HG02970 (cell line): ENCODE results near the gene CXADR.
"Not testable (repeated sequence)": the region's sequence is repeated elsewhere in the genome, so short reads cannot be mapped to it uniquely, and the experiment has no call there.

Experiments used
- ATAC-seq: cut with Tn5 transposase; IDR thresholded peaks from one replicate; pipeline ENCODE4 v1.9.1; 2021; ENCODE audit warnings: mild to moderate bottlenecking, moderate library complexity, moderate number of reproducible peaks; ENCODE audit not compliant: unreplicated experiment, low FRiP score

CXADR gene

DNA sequence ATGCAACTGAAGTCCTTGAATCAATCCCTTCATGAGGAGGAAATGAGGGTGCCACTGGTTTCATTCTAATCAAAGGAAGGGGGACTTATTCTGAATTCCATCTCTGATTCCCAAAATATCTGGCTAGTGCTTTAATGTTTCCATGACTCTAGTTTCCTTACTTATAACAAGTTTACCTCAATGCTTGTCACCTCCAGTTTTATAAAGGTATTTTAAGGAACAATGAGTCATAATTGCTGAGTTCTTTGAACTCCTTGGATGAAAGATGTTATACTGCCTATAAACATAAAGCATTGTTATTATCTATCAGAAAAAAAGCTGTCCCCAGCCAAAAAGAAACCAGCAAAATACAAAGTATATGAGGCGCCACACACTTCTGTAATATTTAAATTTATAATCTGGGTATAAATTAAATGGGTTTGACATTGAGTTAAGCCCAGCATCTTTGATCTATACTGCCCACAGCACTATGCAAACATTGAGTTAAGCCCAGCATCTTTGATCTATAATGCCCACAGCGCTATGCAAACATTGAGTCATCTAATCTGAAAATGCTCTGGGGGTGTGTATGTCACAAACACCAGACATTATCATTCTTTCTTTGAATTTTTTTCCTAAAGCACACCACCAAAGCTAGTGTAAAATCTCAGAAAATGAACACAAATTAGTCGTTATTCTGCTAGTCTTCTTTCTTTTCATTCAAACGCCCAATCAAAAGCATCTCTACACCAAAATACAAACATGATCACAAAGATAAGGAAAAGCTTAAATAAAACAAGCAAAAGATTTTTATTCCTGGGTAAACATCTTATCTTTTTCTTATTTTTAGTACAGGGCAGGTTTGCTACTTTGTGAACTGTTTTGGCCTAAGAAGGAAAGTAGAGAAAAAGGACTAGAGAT, 11.5 kb upstream of the CXADR start:
- no peak for ATAC-seq

DNA sequence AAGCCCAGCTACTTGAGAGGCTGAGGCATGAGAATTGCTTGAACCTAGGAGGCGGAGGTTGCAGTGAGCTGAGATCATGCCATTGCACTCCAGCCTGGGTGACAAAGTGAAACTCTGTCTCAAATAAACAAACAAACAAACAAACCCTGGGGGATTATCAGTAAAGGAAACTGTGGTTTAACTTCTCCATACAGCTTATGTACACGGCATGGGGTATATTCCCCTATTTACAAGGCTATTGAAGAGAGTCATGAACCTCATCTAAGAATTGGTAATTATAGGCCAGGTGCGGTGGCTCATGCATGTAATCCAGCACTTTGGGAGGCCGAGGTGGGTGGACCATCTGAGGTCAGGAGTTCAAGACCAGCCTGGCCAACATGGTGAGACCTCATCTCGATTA, 9.9 kb upstream of the CXADR start:
- ATAC-seq: not testable (repeated sequence)

DNA sequence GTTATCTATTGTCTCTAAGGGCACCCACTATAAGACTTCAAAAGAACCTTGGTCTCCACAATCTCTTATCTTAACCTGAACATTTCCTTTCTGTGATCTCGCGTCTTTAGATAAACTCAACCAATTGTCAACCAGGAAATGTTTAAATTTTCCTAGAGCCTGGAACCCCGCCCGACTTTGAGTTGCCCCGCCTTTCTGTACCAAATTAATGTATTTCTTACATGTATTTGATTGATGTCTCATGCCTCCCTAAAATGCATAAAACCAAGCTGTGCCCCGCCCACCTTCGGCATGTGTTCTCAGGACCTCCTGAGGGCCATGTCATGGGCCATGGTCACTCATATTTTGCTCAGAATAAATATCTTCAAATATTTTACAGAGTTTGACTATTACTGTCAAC, 5.9 kb upstream of the CXADR start:
- ATAC-seq: no peak

DNA sequence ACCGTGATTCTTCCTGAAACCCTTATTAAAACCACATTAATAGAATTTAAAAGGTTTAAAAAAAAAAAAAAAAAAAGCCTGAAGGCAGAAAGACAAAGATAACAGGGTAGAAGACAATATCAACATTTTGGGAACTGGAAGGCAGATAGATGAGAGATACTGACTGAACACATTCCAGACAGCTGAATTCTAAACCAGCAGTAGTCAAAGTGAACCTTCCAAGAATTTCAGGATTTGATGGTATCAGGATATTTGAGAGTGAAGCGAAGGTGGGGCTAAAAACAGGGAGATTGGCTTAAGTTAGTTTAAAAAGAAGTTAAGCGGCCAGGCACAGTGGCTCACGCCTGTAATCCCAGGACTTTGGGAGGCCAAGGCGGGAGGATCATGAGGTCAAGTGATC, 5.3 kb upstream of the CXADR start:
- no peak for ATAC-seq

DNA sequence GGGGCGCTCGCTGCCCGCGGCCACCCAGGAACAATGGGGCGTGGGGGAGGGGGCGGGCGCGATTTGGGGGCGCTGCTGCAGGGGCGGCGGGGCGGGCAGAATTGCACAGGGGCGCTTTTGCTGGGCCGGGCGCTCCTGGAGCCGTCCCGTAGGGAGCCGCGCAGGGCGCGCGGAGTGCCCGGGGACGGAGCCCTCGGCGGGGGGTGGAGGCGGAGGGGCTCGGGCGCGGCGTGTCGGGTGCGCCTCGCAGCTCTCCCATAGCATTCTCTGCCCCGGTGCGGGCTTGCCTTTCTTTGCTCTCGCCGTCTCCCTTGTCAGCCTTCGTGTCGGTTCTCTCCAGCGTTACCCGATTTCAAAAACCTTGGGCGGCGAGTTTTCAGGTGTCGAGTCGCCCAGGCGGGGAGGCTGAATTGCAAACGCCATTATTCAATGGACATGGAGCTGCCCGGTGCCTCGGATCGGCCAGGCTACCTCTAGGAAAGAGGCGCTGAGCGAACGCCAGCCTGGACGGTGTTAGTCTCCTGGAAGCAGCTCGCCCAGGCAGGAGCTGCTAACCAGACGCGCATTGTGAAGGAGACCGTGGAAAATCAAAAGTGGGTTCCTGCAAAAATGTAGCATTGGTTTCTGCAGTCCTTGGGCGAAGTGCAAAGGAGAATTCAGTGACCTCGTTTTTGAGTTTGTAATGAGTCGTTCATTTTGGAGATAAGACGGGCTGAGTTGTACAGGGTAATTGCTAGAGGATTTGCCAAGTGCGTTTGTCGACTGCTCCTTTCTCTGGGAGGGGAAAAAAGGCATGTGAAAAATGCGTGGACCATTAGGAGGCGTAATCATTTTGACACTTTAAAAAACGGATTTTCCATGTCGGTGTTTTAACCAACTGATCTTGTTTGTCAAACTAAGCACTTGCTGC, 626 bp downstream of the CXADR start:
- no peak for ATAC-seq

DNA sequence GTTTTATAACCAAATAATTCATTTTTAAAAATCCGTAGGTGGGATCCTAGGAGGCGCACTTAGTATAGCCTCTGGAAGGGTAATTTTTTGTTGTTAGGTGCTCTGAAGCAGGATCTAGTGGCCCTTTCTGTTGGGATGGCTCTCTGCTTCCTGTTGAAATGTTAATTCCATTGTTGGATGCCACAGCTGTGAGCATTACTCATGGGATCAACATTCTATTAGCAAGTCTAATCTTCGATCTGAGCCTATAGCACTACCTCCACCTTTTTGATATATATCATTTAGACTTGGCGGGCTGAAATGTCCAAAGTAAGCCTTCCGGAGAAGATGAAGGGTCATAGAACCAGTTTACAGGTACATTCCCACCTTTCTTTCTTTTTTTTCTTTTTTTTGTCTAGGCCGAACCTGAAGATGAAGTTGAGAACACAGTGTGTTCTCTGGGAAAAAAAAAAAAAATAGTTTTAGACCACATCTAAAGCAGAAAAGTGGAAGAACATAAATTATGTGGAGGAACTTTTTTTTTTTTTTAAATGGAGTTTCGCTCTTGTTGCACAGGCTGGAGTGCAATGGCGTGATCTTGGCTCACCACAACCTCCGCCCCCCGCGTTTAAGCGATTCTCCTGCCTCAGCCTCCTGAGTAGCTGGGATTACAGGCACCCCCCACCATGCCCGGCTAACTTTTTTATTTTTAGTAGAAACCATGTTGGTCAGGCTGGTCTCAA, 1.4 kb downstream of the CXADR start:
- no peak for ATAC-seq

DNA sequence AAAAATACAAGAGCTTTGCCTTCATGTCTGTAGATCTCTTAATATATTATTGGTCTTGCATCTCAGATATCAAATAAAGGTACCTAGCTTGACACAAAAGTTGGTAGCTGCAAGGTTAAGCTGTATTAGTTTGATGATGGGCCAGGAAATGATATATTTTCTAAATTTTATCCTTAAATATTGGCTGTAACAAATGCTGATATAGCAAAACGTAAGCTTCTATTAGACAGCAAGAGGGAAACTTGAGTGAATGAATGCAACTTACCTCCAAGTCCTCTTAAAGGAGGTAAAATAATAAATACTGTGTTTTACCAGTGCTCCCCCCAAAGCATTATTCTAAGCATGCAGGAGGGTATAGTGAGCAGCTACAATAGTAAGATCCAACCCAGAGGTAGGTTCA, 4.2 kb downstream of the CXADR start:
- ATAC-seq: not testable (repeated sequence)

DNA sequence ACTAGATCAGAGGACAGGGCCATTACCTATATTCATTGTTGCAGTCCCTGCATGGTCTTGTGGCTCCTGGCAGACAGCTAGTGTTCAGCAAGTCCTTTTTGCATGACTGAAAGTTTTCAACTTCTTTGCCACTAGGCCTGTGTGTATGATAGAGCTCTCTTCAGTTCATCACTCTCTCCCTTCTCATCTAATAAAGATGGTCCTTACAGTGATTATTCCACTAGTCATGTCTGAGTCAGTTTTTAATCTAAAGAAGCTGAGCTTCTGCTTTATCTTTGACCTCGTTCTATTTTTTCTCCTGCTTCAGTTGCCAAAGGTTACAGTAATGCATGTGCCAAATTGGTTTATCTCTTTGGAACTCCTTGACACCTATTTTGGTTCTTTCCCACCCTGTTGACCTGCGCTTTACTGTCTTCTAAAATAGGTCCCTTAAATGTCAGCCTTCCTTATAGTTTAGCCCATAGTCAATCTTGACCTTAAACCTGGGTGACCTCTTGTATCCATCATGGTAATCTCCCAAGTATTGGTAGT, 6.4 kb downstream of the CXADR start:
- ATAC-seq: no peak

DNA sequence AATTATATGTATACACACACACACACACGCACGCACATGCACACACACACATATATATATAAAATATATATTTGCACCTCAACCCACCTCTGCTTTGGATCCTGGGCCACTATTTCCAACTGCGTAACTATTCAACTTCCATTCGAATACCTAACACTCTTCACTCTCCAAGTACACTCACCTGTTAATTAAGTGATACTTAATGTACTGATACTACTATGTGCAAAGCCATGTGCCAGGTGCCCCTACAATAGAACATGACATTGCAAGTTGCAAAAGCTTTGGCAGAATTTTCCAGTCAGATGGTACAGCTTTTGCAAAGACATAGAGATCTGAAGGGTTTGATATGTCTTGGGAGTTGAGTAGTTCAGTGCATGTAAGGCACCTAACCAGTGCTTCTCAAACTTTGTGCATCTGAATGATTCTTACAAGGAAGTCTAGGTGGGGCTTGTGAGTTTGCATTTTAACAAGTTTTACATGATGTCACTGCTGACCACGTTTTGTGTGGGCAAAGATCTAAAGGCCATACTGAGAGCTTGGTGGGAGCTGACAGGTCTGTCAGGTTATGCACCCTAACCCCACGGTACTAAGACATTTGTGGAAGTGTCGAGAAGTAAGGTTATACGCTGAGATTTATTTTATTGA, 7.2 kb downstream of the CXADR start:
- no peak for ATAC-seq

DNA sequence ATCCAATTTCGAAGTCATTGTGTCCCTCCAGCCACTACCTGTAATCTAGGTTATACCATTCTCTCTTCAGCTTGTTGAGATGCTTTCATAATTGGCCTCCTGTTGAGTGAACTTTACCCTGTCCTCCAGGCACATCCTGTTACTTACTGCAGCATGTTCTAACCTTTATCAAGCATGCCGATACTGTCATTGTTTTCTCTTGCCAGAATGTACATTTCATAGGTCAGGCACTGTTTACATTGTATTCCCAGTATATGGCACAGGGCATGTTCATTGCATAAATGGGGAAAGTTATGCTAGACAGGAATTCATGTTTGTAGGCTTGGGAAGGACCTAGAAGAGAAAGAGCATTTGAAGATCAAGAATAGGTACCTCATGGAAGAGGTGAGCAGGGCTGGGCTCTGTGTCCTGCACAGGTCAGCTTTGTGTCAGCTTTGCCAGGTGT, 10.2 kb downstream of the CXADR start:
- no peak for ATAC-seq

DNA sequence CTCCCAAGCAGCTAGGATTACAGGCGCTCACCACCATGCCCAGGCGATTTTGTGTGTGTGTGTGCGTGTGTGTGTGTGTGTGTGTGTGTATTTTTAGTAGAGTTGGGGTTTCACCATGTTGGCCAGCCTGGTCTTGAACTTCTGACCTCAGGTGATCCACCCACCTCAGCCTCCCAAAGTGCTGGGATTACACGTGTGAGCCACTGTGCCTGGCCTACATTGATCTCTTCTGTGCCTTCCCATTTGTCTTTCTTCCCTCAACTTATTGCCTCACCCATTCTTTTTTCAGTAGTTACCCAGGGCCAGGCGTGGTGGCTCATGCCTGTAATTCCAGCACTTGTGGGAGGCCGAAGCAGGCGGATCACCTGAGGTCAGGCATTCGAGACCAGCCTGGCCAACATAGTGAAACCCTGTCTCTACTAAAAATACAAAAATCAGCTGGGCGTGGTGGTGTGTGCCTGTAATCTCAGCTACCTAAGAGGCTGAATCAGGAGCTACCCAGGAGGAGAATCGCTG, 11.2 kb downstream of the CXADR start:
- ATAC-seq: not testable (repeated sequence)

DNA sequence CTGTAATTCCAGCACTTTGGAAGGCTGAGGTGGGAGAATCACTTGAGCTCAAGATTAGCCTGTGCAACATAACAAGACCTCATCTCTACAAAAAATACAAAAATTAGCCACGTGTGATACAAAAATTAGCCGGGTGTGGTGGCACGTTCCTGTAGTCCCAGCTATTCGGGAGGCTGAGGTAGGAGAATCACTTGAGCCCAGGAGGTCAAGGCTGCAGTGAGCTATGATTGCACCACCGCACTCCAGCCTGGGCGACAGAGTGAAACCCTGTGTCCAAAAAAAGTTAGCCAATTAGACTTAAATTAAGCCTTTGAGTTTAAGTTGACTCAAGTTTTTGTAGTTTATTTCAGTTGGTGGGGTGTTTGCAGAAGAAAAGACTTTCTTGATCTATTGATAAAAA, 11.8 kb downstream of the CXADR start:
- no peak for ATAC-seq

DNA sequence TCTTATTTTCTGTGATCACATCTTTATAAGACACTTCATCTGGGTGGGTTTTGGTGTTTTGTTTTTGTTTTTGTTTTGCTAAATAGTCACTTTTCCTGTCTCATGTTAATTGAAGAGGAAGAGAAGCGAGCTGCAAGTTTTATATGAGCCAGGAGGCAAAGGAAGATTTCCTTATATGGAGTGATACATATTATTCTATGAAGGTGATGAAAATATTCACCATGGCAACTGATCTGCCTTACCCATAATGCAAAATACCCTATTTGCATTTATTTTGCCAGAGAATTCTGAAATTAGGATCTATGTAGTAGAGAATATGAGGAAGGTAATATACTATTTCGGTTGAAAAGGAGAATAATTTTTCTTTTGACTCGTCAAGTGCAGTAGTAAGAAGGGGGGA, 13.9 kb downstream of the CXADR start:
- no peak for ATAC-seq

DNA sequence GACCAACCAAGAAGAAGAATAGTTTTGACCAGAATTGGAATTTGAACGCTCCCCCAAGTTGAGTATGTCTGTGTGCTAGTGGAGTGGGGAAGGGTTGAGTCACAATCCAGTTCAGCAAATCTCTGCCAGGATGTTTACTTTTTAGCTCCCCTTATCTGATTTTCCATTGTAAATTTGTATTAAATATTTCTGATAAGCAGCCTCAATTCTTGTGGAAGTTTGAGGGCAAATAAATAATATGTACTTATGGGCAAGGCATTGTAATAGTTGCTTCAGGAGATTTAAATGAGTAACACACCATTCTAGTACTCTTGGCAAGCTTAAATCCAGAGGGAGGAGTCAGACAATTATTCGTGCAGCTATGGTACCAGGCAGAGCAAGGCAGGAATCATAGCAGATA, 14.4 kb downstream of the CXADR start:
- no peak for ATAC-seq

DNA sequence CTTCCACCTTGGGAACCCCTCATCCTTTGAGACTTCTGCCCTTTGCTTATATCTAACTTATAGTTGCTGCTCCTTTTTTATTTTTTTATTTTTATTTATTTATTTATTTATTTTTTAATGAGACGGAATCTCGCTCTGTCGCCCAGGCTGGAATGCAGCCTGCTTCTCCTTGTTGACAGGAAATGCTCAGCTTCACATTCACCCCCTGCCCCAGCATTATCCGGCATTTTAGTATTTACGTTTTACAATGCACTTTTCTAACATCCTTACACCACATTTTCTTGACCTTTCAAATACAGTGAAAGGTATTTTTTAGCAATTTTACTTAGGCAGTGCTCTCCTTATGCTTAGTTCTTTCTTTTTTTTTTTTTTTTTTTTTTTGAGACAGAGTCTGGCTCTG, 14.9 kb downstream of the CXADR start:
- no peak for ATAC-seq

DNA sequence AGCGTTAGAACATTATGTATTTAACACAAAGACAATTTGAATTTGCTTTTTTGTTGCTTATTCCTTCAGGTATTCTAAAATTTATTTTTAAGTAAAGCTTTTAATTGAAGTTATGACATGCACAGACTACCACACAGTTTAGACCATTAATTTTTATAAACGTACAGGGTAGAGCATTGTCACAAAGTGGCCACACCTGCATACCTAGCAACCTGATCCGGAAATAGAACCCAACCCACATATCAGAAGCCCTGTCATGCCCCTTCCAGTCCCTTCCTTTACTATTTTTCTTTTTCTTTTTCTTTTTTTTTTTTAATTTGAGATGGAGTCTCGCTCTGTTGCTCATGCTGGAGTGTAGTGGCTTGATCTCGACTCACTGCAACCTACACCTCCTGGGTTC, 16.8 kb downstream of the CXADR start:
- no peak for ATAC-seq

DNA sequence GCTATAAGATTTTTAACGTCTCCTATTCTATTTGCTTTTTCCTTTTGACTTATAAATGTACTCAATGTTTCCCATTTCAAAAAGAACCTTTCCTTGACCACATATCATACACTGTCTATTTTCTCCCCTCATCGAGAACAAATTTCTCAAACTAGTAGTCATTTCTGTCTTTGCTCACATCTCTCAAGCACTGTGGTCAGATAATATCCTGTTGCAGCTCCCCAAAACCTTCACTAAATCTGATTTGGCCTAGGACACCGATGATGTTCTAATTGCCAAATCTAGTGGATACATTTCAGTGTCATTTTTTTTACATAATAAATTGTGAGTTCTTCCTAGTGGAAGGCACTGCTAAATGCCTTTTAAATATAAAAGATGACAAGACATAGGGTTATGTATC, 19.4 kb downstream of the CXADR start:
- no peak for ATAC-seq

DNA sequence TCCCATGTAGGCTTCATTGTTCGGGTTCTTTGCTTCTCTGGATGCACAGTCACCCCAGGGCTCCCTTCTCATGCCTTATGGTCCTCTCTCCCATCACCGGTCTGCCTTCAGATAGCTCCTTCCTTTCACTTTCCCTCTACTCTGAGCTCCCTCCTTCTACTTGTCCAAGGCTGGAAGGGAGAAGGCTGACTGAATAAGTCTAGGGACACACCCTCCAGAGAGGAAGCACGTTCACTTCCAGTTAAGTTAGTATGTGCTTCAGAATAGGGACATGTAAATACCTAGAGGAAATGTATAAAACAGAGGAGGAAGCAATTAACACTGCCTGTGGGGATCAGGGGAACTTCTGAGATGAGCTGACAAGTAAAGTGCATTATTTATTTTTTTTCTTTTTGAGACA, 23.5 kb downstream of the CXADR start:
- no peak for ATAC-seq

DNA sequence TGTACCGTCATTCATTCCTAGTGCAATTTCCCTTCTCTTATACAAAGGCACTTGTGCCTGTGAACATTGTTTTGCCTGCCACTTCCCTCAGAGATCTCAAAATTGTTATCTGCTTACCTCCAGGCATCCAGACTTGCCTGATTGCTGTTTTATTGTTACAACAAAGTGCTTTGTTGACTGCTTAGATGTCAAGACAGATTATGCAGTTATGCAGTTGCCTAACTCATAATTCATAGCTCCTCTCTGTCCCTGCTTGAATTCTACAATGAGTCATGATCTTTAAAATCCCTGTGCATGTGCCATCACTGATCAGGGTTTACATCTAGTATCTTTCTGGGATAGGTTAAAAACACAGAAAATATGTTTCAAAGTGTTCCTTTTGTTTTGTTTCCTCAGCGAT, 24.5 kb downstream of the CXADR start:
- ATAC-seq: no peak

DNA sequence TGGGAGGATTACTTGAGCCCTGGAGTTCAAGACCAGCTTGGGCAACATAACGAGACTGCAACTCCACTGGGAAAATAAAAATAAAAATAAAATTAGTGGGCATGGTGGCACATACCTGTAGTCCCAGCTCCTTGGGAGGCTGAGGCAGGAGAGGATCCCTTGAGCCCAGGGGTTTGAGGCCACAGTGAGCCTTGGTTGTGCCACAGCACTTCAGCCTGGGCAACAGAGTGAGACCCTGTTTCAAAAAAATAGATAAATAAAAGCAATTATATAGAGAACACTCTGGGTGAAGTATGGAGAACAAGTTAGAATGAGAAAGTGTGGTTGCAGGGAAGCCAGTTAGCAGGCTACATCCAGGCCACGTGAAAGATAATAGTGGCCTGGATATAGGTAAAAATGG, 25.7 kb downstream of the CXADR start:
- ATAC-seq: no peak
